Nephron progenitor cell (in vitro differentiated cells): ENCODE data around the gene C16orf92.

ENCODE experiments used
- DNase-seq: peaks from one replicate; pipeline ENCODE4 v3.0.0; 2021
- H3K27ac Mint-ChIP-seq: 2 replicates; pipeline ENCODE4 v1.8.0; 2021; ENCODE audit warnings: mild to moderate bottlenecking, moderate library complexity, mixed read lengths
- H3K27me3 Mint-ChIP-seq: 2 replicates; pipeline ENCODE4 v1.8.0; 2021; ENCODE audit warnings: mild to moderate bottlenecking, low read depth, mixed read lengths; ENCODE audit not compliant: poor library complexity
- H3K36me3 Mint-ChIP-seq: 2 replicates; pipeline ENCODE4 v1.8.0; 2021; ENCODE audit warnings: low read depth, mixed read lengths
- H3K4me1 Mint-ChIP-seq: 2 replicates; pipeline ENCODE4 v1.8.0; 2021; ENCODE audit warnings: mixed read lengths
- H3K4me3 Mint-ChIP-seq: 2 replicates; pipeline ENCODE4 v1.8.0; 2021; ENCODE audit warnings: mild to moderate bottlenecking, moderate library complexity, mixed read lengths
- H3K9me3 Mint-ChIP-seq: 2 replicates; pipeline ENCODE4 v1.8.0; 2021; ENCODE audit warnings: mild to moderate bottlenecking, moderate library complexity, mixed read lengths
- CTCF ChIP-seq: fragments of 200-600 bp; sonication (generic); IDR thresholded peaks from 2 replicates; pipeline ENCODE4 v1.5.0; 2021; ENCODE audit warnings: antibody characterized with exemption

C16orf92 gene

GRCh38 chr16:30063893-30064728, 41.1 kb downstream of the C16orf92 start:
- peaks cover 58% of the 10 kb centered on the region for H3K4me1 Mint-ChIP-seq
- no peak for TF ChIP-seq CTCF
- H3K27ac Mint-ChIP-seq = peak overlapping the region; percentile 99
- DNase-seq = peak; percentile 61
- no peaks in the 10 kb centered on the region for H3K9me3 Mint-ChIP-seq
- H3K36me3 Mint-ChIP-seq = peaks cover 25% of the 10 kb centered on the region
- no peaks in the 10 kb centered on the region for H3K27me3 Mint-ChIP-seq
- peak overlapping the region; percentile 96 for H3K4me3 Mint-ChIP-seq

GRCh38 chr16:30064729-30065101, 41.7 kb downstream of the C16orf92 start:
- no peaks in the 10 kb centered on the region for H3K27me3 Mint-ChIP-seq
- peaks cover 64% of the 10 kb centered on the region for H3K4me1 Mint-ChIP-seq
- peak overlapping the region; percentile 99 for H3K27ac Mint-ChIP-seq
- peaks cover 31% of the 10 kb centered on the region for H3K36me3 Mint-ChIP-seq
- peak overlapping the region; percentile 96 for H3K4me3 Mint-ChIP-seq
- no peak for DNase-seq
- no peaks in the 10 kb centered on the region for H3K9me3 Mint-ChIP-seq
- no peak for TF ChIP-seq CTCF

GRCh38 chr16:30065102-30065942, 42.3 kb downstream of the C16orf92 start, which contains the start of gene ALDOA:
TSS of gene ALDOA (plus strand) at chr16:30065760. CDS start at chr16:30066898, 1,138 bp downstream.
- TF ChIP-seq CTCF = no peak
- H3K4me1 Mint-ChIP-seq = peaks cover 67% of the 10 kb centered on the region
- H3K4me3 Mint-ChIP-seq = peak within 1 kb of the TSS; percentile 96

GRCh38 chr16:30065943-30066760, 43.2 kb downstream of the C16orf92 start:
- no peak for DNase-seq
- Mint-ChIP-seq H3K36me3 (peaks cover 42% of the 10 kb centered on the region), H3K4me3 (peak overlapping the region; percentile 96), H3K27ac (peak overlapping the region; percentile 85), H3K9me3 (no peaks in the 10 kb centered on the region), H3K27me3 (no peaks in the 10 kb centered on the region), H3K4me1 (peaks cover 61% of the 10 kb centered on the region)
- TF ChIP-seq CTCF = no peak

More at GRCh38 chr16:30065102-30065942, 42.3 kb downstream of the C16orf92 start, which contains the start of gene ALDOA:
- Mint-ChIP-seq H3K36me3 (peaks cover 37% of the 10 kb centered on the region), H3K27me3 (no peaks in the 10 kb centered on the region), H3K9me3 (no peaks in the 10 kb centered on the region), H3K27ac (peak within 1 kb of the TSS; percentile 99)
- peak; percentile 91 for DNase-seq

GRCh38 chr16:30066761-30067583, 44.0 kb downstream of the C16orf92 start:
- no peak for DNase-seq
- H3K9me3 Mint-ChIP-seq = no peaks in the 10 kb centered on the region
- H3K36me3 Mint-ChIP-seq = peaks cover 50% of the 10 kb centered on the region
- TF ChIP-seq CTCF = no peak
- peaks cover 57% of the 10 kb centered on the region for H3K4me1 Mint-ChIP-seq
- H3K4me3 Mint-ChIP-seq = peak overlapping the region; percentile 96
- no peaks in the 10 kb centered on the region for H3K27me3 Mint-ChIP-seq
- H3K27ac Mint-ChIP-seq = peak overlapping the region; percentile 96
